ENCODE results near the gene PPP2R3A.

PPP2R3A gene

DNA sequence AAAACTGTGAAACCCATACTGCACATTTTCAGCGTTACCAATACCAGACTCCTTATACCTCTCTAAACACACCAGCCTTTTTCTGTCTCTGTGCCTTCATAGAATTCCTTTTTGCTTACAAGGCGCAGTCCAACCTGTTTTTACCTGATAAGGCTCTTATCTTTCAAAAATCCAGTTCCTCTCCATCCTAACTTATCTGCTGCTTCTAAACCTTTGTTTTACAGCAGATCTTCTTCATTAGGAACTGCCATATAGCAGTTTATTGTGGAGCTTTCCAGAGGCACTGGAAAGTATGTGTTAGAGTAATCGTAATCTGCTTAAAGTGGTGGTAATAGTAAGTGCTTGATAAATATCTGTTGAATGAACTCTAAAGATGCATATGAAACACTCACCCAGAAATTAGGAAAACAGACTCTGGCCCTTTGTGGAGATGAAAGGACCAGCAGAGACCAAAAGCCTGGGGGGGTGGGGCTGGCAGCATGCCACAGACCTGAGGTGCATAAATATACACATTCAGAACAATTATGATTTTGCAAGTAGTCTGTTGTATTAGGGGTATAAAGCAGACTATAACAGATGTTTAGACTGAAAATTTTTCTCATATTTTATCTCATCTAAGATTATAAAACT is 29.3 kb downstream of the PPP2R3A start:
- Histone ChIP-seq H3K9me3 (ENCODE audit: insufficient read depth, low read length) (no peaks in the 10 kb centered on the region), H3K36me3 (replicated peaks; ENCODE audit: low read depth, low read length) (no peaks in the 10 kb centered on the region), H3K4me1 (ENCODE audit: low read length) (no peaks in the 10 kb centered on the region), H3K27me3 (ENCODE audit: low read depth, low read length) (peaks cover 34% of the 10 kb centered on the region), H3K27ac (ENCODE audit: low read length) (no peak overlapping the region), H3K79me2 (ENCODE audit: low read length) (no peaks in the 10 kb centered on the region), H3K4me3 (ENCODE audit: low read length) (no peak overlapping the region), H2AFZ (ENCODE audit: low read depth, low read length) (no peak overlapping the region), H3K9ac (ENCODE audit: low read length) (no peak overlapping the region), H4K20me1 (ENCODE audit: insufficient read depth, low read length) (no peaks in the 10 kb centered on the region), H3K4me2 (ENCODE audit: low read length) (no peak overlapping the region)
- TF ChIP-seq CTCF (IDR thresholded peaks at IDR 0.05; ENCODE audit: low read depth, low read length) (no peak), EZH2phosphoT487 (IDR thresholded peaks at IDR 0.05; ENCODE audit: low read depth) (no peak)

DNA sequence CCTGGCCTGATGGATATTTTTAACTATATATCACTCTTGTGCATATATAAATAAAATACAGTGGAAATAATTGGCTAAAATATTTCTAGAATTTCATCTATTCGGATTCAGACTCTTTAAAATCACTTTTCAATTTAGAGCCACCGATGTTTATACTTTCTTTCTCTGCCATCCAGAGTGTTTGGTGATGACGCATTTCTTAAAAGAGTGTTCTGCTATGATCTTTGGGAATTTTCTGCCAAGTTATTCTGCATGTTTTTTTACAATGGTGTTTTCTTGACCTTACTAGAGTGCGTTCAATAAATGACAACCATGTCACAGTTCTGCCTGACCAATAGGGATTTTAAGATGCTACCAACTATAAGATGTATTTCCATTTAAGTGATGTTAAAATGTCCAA is 30.2 kb downstream of the PPP2R3A start:
- H3K79me2 ChIP-seq (ENCODE audit: low read length): no peaks in the 10 kb centered on the region
- H3K36me3 ChIP-seq (replicated peaks; ENCODE audit: low read depth, low read length): no peaks in the 10 kb centered on the region
- peaks cover 28% of the 10 kb centered on the region for H3K27me3 ChIP-seq (ENCODE audit: low read depth, low read length)
- no peaks in the 10 kb centered on the region for H4K20me1 ChIP-seq (ENCODE audit: insufficient read depth, low read length)
- H3K27ac ChIP-seq (ENCODE audit: low read length): no peak overlapping the region
- no peak overlapping the region for H2AFZ ChIP-seq (ENCODE audit: low read depth, low read length)
- no peaks in the 10 kb centered on the region for H3K9me3 ChIP-seq (ENCODE audit: insufficient read depth, low read length)
- TF ChIP-seq EZH2phosphoT487 (IDR thresholded peaks at IDR 0.05; ENCODE audit: low read depth): no peak
- TF ChIP-seq CTCF (IDR thresholded peaks at IDR 0.05; ENCODE audit: low read depth, low read length): no peak
- no peaks in the 10 kb centered on the region for H3K4me1 ChIP-seq (ENCODE audit: low read length)
- no peak overlapping the region for H3K4me2 ChIP-seq (ENCODE audit: low read length)
- H3K4me3 ChIP-seq (ENCODE audit: low read length): no peak overlapping the region
- H3K9ac ChIP-seq (ENCODE audit: low read length): no peak overlapping the region

- Histone ChIP-seq H3K4me1 (ENCODE audit: low read length) (no peaks in the 10 kb centered on the region), H2AFZ (ENCODE audit: low read depth, low read length) (no peak overlapping the region), H4K20me1 (ENCODE audit: insufficient read depth, low read length) (no peaks in the 10 kb centered on the region), H3K27me3 (ENCODE audit: low read depth, low read length) (peaks cover 28% of the 10 kb centered on the region), H3K9me3 (ENCODE audit: insufficient read depth, low read length) (no peaks in the 10 kb centered on the region), H3K9ac (ENCODE audit: low read length) (no peak overlapping the region), H3K79me2 (ENCODE audit: low read length) (no peaks in the 10 kb centered on the region), H3K4me2 (ENCODE audit: low read length) (no peak overlapping the region), H3K4me3 (ENCODE audit: low read length) (no peak overlapping the region), H3K36me3 (replicated peaks; ENCODE audit: low read depth, low read length) (no peaks in the 10 kb centered on the region), H3K27ac (ENCODE audit: low read length) (no peak overlapping the region)
- no peak for TF ChIP-seq CTCF (IDR thresholded peaks at IDR 0.05; ENCODE audit: low read depth, low read length)
- no peak for TF ChIP-seq EZH2phosphoT487 (IDR thresholded peaks at IDR 0.05; ENCODE audit: low read depth)
Observed at GRCh38 chr3:135997554-135998320, 32.2 kb downstream of the PPP2R3A start.

GRCh38 chr3:136008221-136008620 is 42.7 kb downstream of the PPP2R3A start:
- no peak for TF ChIP-seq EZH2phosphoT487 (IDR thresholded peaks at IDR 0.05; ENCODE audit: low read depth)
- no peak for TF ChIP-seq CTCF (IDR thresholded peaks at IDR 0.05; ENCODE audit: low read depth, low read length)
- H3K4me3 ChIP-seq (ENCODE audit: low read length): no peak overlapping the region
- no peaks in the 10 kb centered on the region for H3K4me1 ChIP-seq (ENCODE audit: low read length)
- peaks cover 28% of the 10 kb centered on the region for H3K27me3 ChIP-seq (ENCODE audit: low read depth, low read length)
- no peaks in the 10 kb centered on the region for H3K9me3 ChIP-seq (ENCODE audit: insufficient read depth, low read length)
- no peak overlapping the region for H3K4me2 ChIP-seq (ENCODE audit: low read length)
- H3K79me2 ChIP-seq (ENCODE audit: low read length): no peaks in the 10 kb centered on the region
- no peak overlapping the region for H3K27ac ChIP-seq (ENCODE audit: low read length)
- H4K20me1 ChIP-seq (ENCODE audit: insufficient read depth, low read length): no peaks in the 10 kb centered on the region
- no peak overlapping the region for H3K9ac ChIP-seq (ENCODE audit: low read length)
- no peak overlapping the region for H2AFZ ChIP-seq (ENCODE audit: low read depth, low read length)
- H3K36me3 ChIP-seq (replicated peaks; ENCODE audit: low read depth, low read length): no peaks in the 10 kb centered on the region
